H1 (cell line): ENCODE data around the gene C3orf18. TPM values are rescaled to one million over a fixed set of nuclear protein-coding genes. Genes with fewer than 3 reads are reported as not detected.

ENCODE experiments used
- CTCF ChIA-PET: fragments of 300-600 bp; sonication (Branson Sonifier 250); formaldehyde crosslinking; loops from one replicate; lab custom pipeline; 2021; ENCODE audit not compliant: partially characterized antibody; lab: Charles Lee
- POLR2A ChIA-PET: fragments of 300-600 bp; sonication (Branson Sonifier 250); formaldehyde crosslinking; loops from one replicate; lab custom pipeline; 2021; ENCODE audit warnings: inconsistent platforms; ENCODE audit not compliant: partially characterized antibody; lab: Charles Lee
- DNase-seq, 2 experiments: peaks; one replicate each; pipeline versions ENCODE4 v3.0.0 to v3.0.0-alpha.2; 2010 to 2022; ENCODE audit warnings: low spot score in 2 of 2, low read depth in 1 of 2, mixed read lengths in 1 of 2
- FAIRE-seq: peaks from 2 replicates; lab custom pipeline; 2011; peaks lifted over from hg19 to GRCh38; lab: Jason Lieb, UNC
- H2AFZ ChIP-seq: 2 replicates; pipeline ENCODE4 v1.8.1; 2012; ENCODE audit warnings: low read length, inconsistent platforms
- H2AK5ac ChIP-seq: 2 replicates; pipeline ENCODE4 v1.6.1; 2013; ENCODE audit warnings: low read depth, low read length
- H2BK120ac ChIP-seq: replicated peaks from 2 replicates; pipeline ENCODE3; 2013; ENCODE audit warnings: low read depth, low read length, inconsistent platforms
- H2BK12ac ChIP-seq: 2 replicates; pipeline ENCODE4 v1.6.1; 2013; ENCODE audit warnings: low read depth, low read length
- H2BK15ac ChIP-seq: 2 replicates; pipeline ENCODE4 v1.6.1; 2013; ENCODE audit warnings: low read length
- H2BK20ac ChIP-seq: 2 replicates; pipeline ENCODE4 v1.6.1; 2013; ENCODE audit warnings: low read length
- H2BK5ac ChIP-seq: 2 replicates; pipeline ENCODE4 v1.6.1; 2013; ENCODE audit warnings: low read depth, low read length
- H3K14ac ChIP-seq: 2 replicates; pipeline ENCODE4 v1.6.1; 2013; ENCODE audit warnings: inconsistent platforms; ENCODE audit not compliant: insufficient read length
- H3K18ac ChIP-seq: 2 replicates; pipeline ENCODE4 v1.6.1; 2013; ENCODE audit warnings: low read length; ENCODE audit errors: extremely low read depth
- H3K23ac ChIP-seq: 2 replicates; pipeline ENCODE4 v1.6.1; 2013; ENCODE audit warnings: inconsistent platforms; ENCODE audit not compliant: insufficient read length
- H3K23me2 ChIP-seq: 2 replicates; pipeline ENCODE4 v1.6.1; 2013; ENCODE audit warnings: low read depth, low read length
- H3K27ac ChIP-seq: 2 replicates; pipeline ENCODE4 v1.6.1; 2011; ENCODE audit warnings: low read depth, low read length, inconsistent platforms
- H3K27me3 ChIP-seq, 4 experiments: replicated peaks in 1 of 4; 1 replicate in 1 of 4; 2 replicates in 3 of 4; pipeline versions ENCODE4 v1.6.1 to v1.8.1; 2011 to 2013; ENCODE audit warnings: low read length in 3 of 4, mild to moderate bottlenecking in 3 of 4, inconsistent platforms in 2 of 4, mixed read lengths in 2 of 4, moderate library complexity in 1 of 4; ENCODE audit not compliant: control insufficient read depth in 3 of 4, insufficient read depth in 3 of 4; ENCODE audit errors: extremely low read depth in 1 of 4
- H3K36me3 ChIP-seq, 4 experiments: 2 replicates each; pipeline versions ENCODE4 v1.6.1 to v1.8.1; 2011 to 2013; ENCODE audit warnings: mild to moderate bottlenecking in 4 of 4, low read length in 3 of 4, moderate library complexity in 2 of 4, control low read depth in 1 of 4, inconsistent platforms in 1 of 4; ENCODE audit not compliant: insufficient read depth in 4 of 4, control insufficient read depth in 2 of 4
- H3K4ac ChIP-seq: replicated peaks from 2 replicates; pipeline ENCODE3; 2013; ENCODE audit warnings: low read length, low read depth, mixed read lengths, inconsistent platforms; ENCODE audit not compliant: insufficient read length
- H3K4me1 ChIP-seq, 4 experiments: replicated peaks in 1 of 4; 1 replicate in 1 of 4; 2 replicates in 3 of 4; pipeline versions ENCODE4 v1.6.1 to v1.8.1; 2011 to 2013; ENCODE audit warnings: low read length in 3 of 4, inconsistent platforms in 2 of 4, mixed read lengths in 1 of 4; ENCODE audit not compliant: insufficient read depth in 4 of 4, control insufficient read depth in 3 of 4
- H3K4me2 ChIP-seq, 2 experiments: 2 replicates each; pipeline versions ENCODE4 v1.6.1 to v1.8.1; 2011 to 2013; ENCODE audit warnings: low read depth in 2 of 2, low read length in 2 of 2, control low read depth in 1 of 2, inconsistent platforms in 1 of 2, mild to moderate bottlenecking in 1 of 2; ENCODE audit not compliant: insufficient read depth in 1 of 2
- H3K4me3 ChIP-seq, 4 experiments: fragments of 200-600, 300-600 bp in 1 of 4; sonication (generic), shearing (Covaris generic), sonication (Bioruptor Twin) in 1 of 4; 2 replicates each; pipeline versions ENCODE4 v1.5.1 to v1.8.1; 2011 to 2016; ENCODE audit warnings: low read length in 4 of 4, low read depth in 3 of 4, control low read depth in 2 of 4, inconsistent platforms in 2 of 4, mild to moderate bottlenecking in 2 of 4, mixed read lengths in 1 of 4, moderate library complexity in 1 of 4; ENCODE audit not compliant: insufficient read depth in 2 of 4; ENCODE audit errors: extremely low read depth in 1 of 4
- H3K56ac ChIP-seq: replicated peaks from 2 replicates; pipeline ENCODE3; 2013; ENCODE audit warnings: low read depth, mild to moderate bottlenecking, mixed read lengths, low read length, inconsistent platforms; ENCODE audit not compliant: insufficient read length
- H3K79me1 ChIP-seq: 2 replicates; pipeline ENCODE4 v1.6.1; 2013; ENCODE audit warnings: low read depth, low read length, control low read depth
- H3K79me2 ChIP-seq, 2 experiments: 2 replicates each; pipeline versions ENCODE4 v1.6.1 to v1.8.1; 2012 to 2013; ENCODE audit warnings: low read length in 2 of 2, mild to moderate bottlenecking in 2 of 2, inconsistent platforms in 1 of 2; ENCODE audit not compliant: insufficient read depth in 2 of 2, control insufficient read depth in 1 of 2
- H3K9ac ChIP-seq, 4 experiments: replicated peaks in 1 of 4; 1 replicate in 1 of 4; 2 replicates in 3 of 4; pipeline versions ENCODE4 v1.6.1 to v1.8.1; 2011 to 2013; ENCODE audit warnings: low read depth in 3 of 4, low read length in 3 of 4, control low read depth in 2 of 4, mild to moderate bottlenecking in 2 of 4, moderate library complexity in 2 of 4, inconsistent platforms in 1 of 4; ENCODE audit errors: extremely low read depth in 1 of 4
- H3K9me3 ChIP-seq, 2 experiments: 2 replicates each; pipeline versions ENCODE4 v1.6.1 to v1.8.1; 2012 to 2013; ENCODE audit warnings: mild to moderate bottlenecking in 2 of 2, moderate library complexity in 2 of 2, control low read depth in 1 of 2, inconsistent platforms in 1 of 2, low read depth in 1 of 2, low read length in 1 of 2, mixed read lengths in 1 of 2; ENCODE audit not compliant: insufficient read depth in 2 of 2
- H4K20me1 ChIP-seq, 2 experiments: replicated peaks in 1 of 2; 2 replicates each; pipeline versions ENCODE3 to v1.8.1; 2011 to 2013; ENCODE audit warnings: inconsistent platforms in 2 of 2, low read length in 2 of 2, mild to moderate bottlenecking in 1 of 2; ENCODE audit not compliant: insufficient read depth in 2 of 2, control insufficient read depth in 1 of 2
- H4K5ac ChIP-seq: 2 replicates; pipeline ENCODE4 v1.6.1; 2013; ENCODE audit warnings: low read length, low read depth, mixed read lengths, inconsistent platforms; ENCODE audit not compliant: insufficient read length
- H4K8ac ChIP-seq: 2 replicates; pipeline ENCODE4 v1.8.0; 2013; ENCODE audit warnings: mild to moderate bottlenecking, moderate library complexity, low read length, inconsistent platforms; ENCODE audit not compliant: insufficient read depth; ENCODE audit errors: extremely low read depth
- H4K91ac ChIP-seq: replicated peaks from 2 replicates; pipeline ENCODE3; 2013; ENCODE audit warnings: low read length, mixed read lengths, inconsistent platforms; ENCODE audit not compliant: insufficient read length
- BRCA1 ChIP-seq: IDR thresholded peaks from 2 replicates; pipeline ENCODE4 v1.6.1; 2012; ENCODE audit warnings: low read depth, low read length, improper control_type of control experiment
- CBX8 ChIP-seq: fragments of 300-800, 300-1000 bp; sonication (generic); IDR thresholded peaks from 2 replicates; pipeline ENCODE4 v1.7.1; 2016; ENCODE audit warnings: low read depth, low read length, borderline replicate concordance
- CEBPB ChIP-seq: IDR thresholded peaks from 2 replicates; pipeline ENCODE4 v1.6.1; 2012; ENCODE audit warnings: low read depth, low read length
- GTF2F1 ChIP-seq: IDR thresholded peaks from 2 replicates; pipeline ENCODE4 v1.6.1; 2012; ENCODE audit warnings: low read depth, low read length, improper control_type of control experiment, borderline replicate concordance
- HDAC2 ChIP-seq, 2 experiments: fragments of 300-600 bp in 1 of 2; sonication (generic) in 1 of 2; IDR thresholded peaks; 2 replicates each; pipeline ENCODE4 v1.6.1; 2011 to 2012; ENCODE audit warnings: low read depth in 2 of 2, low read length in 2 of 2, mild to moderate bottlenecking in 2 of 2, moderate library complexity in 2 of 2, borderline replicate concordance in 1 of 2, inconsistent platforms in 1 of 2
- JUND ChIP-seq: IDR thresholded peaks from 2 replicates; pipeline ENCODE4 v1.6.1; 2011; ENCODE audit warnings: mild to moderate bottlenecking, improper control_type of control experiment, low read length
- NRF1 ChIP-seq: IDR thresholded peaks from 2 replicates; pipeline ENCODE4 v1.6.1; 2011; ENCODE audit warnings: mild to moderate bottlenecking, low read depth, low read length, improper control_type of control experiment
- RFX5 ChIP-seq: IDR thresholded peaks from 2 replicates; pipeline ENCODE4 v1.6.1; 2011; ENCODE audit warnings: low read depth, low read length, improper control_type of control experiment, borderline replicate concordance
- SP4 ChIP-seq: IDR thresholded peaks from 2 replicates; pipeline ENCODE4 v1.6.1; 2012; ENCODE audit warnings: low read length, inconsistent platforms
- YY1 ChIP-seq: IDR thresholded peaks from 2 replicates; pipeline ENCODE4 v1.6.1; 2011; ENCODE audit warnings: low read depth, mild to moderate bottlenecking, low read length
- WGBS, 2 experiments: shearing (Covaris generic) in 1 of 2; methylation state at CpG; one replicate each; pipeline versions ENCODE4 v1.1.6 to v1.1.7; 2013 to 2015; ENCODE audit warnings: low lambda C conversion rate in 2 of 2, mixed read lengths in 2 of 2, inconsistent platforms in 1 of 2, low coverage in 1 of 2, missing lambda C conversion rate in 1 of 2; ENCODE audit not compliant: insufficient replicate concordance in 2 of 2, insufficient coverage in 1 of 2, insufficient read length in 1 of 2; ENCODE audit errors: extremely low coverage in 1 of 2, missing lambda C conversion rate in 1 of 2; 5-methylcytosine and 5-hydroxymethylcytosine counted together
- polyA plus RNA-seq, 7 experiments: library from polyadenylated mRNA; depleted of rRNA in 3 of 7; stranded (reverse) in 5 of 7; unstranded in 2 of 7; fragments of >200 nt in 5 of 7; fragments of 200-250 nt in 2 of 7; gene quantifications; 1 replicate in 5 of 7; 2 replicates in 1 of 7; 4 replicates in 1 of 7; pipeline versions ENCODE4 v1.2.1 to v1.2.3, GENCODE V29; 2011 to 2013; ENCODE audit warnings: missing spikeins in 2 of 7, mixed read lengths in 2 of 7
- total RNA-seq: library from RNA; stranded (reverse); fragmentation: NEBNext Ultra II Directional; extraction: Animal tissue kit (Norgen Biotek cat#: 25700); gene quantifications from 2 replicates; pipeline ENCODE4 v1.2.1, GENCODE V29; 2021

C3orf18 gene
- total and polyA plus RNA-seq, 2 of the 8 experiments (the other 6 are each of a cell fraction or from before 2014, with no cell fraction given): 7.5 to 15.0 TPM

GRCh38 chr3:50582083-50582482 lies 14.5 kb upstream of the C3orf18 start:
- Histone ChIP-seq H4K20me1 (no peaks in the 10 kb centered on the region), H2AFZ (no peak overlapping the region), H2BK120ac (no peak overlapping the region), H3K4me3 (no peak overlapping the region), H2BK15ac (no peak overlapping the region), H3K4me2 (no peak overlapping the region), H3K23me2 (no peaks in the 10 kb centered on the region), H3K79me2 (no peaks in the 10 kb centered on the region), H4K5ac (no peak overlapping the region), H3K9me3 (no peaks in the 10 kb centered on the region), H3K14ac (no peak overlapping the region), H3K36me3 (no peaks in the 10 kb centered on the region; a peak in 1 of 8 replicates), H3K27me3 (no peaks in the 10 kb centered on the region), H4K8ac (no peak overlapping the region), H3K9ac (no peak overlapping the region), H3K4me1 (no peaks in the 10 kb centered on the region), H3K27ac (no peak overlapping the region), H4K91ac (no peak overlapping the region), H3K56ac (no peak overlapping the region), H2BK5ac (no peak overlapping the region), H2BK20ac (no peak overlapping the region), H3K23ac (no peak overlapping the region), H2BK12ac (no peak overlapping the region), H2AK5ac (no peak overlapping the region), H3K18ac (no peak overlapping the region), H3K4ac (no peak overlapping the region), H3K79me1 (no peaks in the 10 kb centered on the region)
- DNase-seq (no peak), FAIRE-seq (no peak)
- TF ChIP-seq SP4 (no peak), BRCA1 (no peak), JUND (no peak), RFX5 (no peak), YY1 (no peak), GTF2F1 (no peak), CBX8 (no peak), HDAC2 (IDR thresholded peaks at IDR 0.05; ENCODE audit: borderline replicate concordance in 1 of 2, low read depth in 2 of 2, low read length in 2 of 2) (no peak), NRF1 (no peak), CEBPB (no peak)
- ChIA-PET CTCF (interaction anchor here (1.8 to 46.5 kb wide), 4 partner anchors 8 to 71 kb away, joined by 5 to 863 read pairs (median 114); partner anchors contain the start of genes C3orf18, CISH, HEMK1 and MAPKAPK3), POLR2A (interaction anchor here (1.0 to 1.7 kb wide), 3 partner anchors 9 to 35 kb away, joined by 3 to 4 read pairs (median 4); partner anchors contain the start of gene MAPKAPK3)
- WGBS, 2 experiments: 76% methylated on average over 9 of the region's 9 CpGs; no CpG with 5 or more reads in 1 of the 2 experiments
